ENCODE data around the gene PTGR3.
A peak's percentile ranks its signal among the peaks of the same experiment; 100 is the strongest.

PTGR3 gene

GRCh38 chr18:75209129-75209950 is at the start of gene PTGR3:
Gene PTGR3, minus strand, starts transcription at chr18:75209139. Its CDS starts 81 bp downstream, at chr18:75209058.
- Histone ChIP-seq H3K9ac (ENCODE audit: low read depth, low read length) (no peak within 1 kb of the TSS), H3K4me1 (ENCODE audit: control insufficient read depth, insufficient read depth, low read length) (peaks cover 36% of the 10 kb centered on the region), H3K27ac (ENCODE audit: low read depth, low read length) (peak within 1 kb of the TSS; percentile 66), H3K27me3 (ENCODE audit: control insufficient read depth, insufficient read depth, low read length) (peaks cover 86% of the 10 kb centered on the region), H3K4me3 (ENCODE audit: low read depth, low read length) (peak within 1 kb of the TSS; percentile 73), H3K9me3 (ENCODE audit: control insufficient read depth, insufficient read depth, low read length) (no peaks in the 10 kb centered on the region), H3K36me3 (ENCODE audit: control insufficient read depth, insufficient read depth, low read length) (no peaks in the 10 kb centered on the region)

- Histone ChIP-seq H3K36me3 (ENCODE audit: control insufficient read depth, insufficient read depth, low read length) (no peaks in the 10 kb centered on the region), H3K27me3 (ENCODE audit: control insufficient read depth, insufficient read depth, low read length) (no peaks in the 10 kb centered on the region), H3K9ac (ENCODE audit: low read depth, low read length) (no peak overlapping the region), H3K27ac (ENCODE audit: low read depth, low read length) (no peak overlapping the region), H3K9me3 (ENCODE audit: control insufficient read depth, insufficient read depth, low read length) (no peaks in the 10 kb centered on the region), H3K4me3 (ENCODE audit: low read depth, low read length) (no peak overlapping the region), H3K4me1 (ENCODE audit: control insufficient read depth, insufficient read depth, low read length) (no peaks in the 10 kb centered on the region)
Measured at GRCh38 chr18:75257605-75258004, 48.7 kb upstream of the PTGR3 start.

GRCh38 chr18:75256376-75256775 is 47.4 kb upstream of the PTGR3 start:
- no peak overlapping the region for H3K4me3 ChIP-seq (ENCODE audit: low read depth, low read length)
- no peaks in the 10 kb centered on the region for H3K4me1 ChIP-seq (ENCODE audit: control insufficient read depth, insufficient read depth, low read length)
- H3K36me3 ChIP-seq (ENCODE audit: control insufficient read depth, insufficient read depth, low read length) = no peaks in the 10 kb centered on the region
- no peak overlapping the region for H3K9ac ChIP-seq (ENCODE audit: low read depth, low read length)
- H3K27ac ChIP-seq (ENCODE audit: low read depth, low read length) = no peak overlapping the region
- no peaks in the 10 kb centered on the region for H3K9me3 ChIP-seq (ENCODE audit: control insufficient read depth, insufficient read depth, low read length)
- H3K27me3 ChIP-seq (ENCODE audit: control insufficient read depth, insufficient read depth, low read length) = no peaks in the 10 kb centered on the region

GRCh38 chr18:75255094-75255493 is 46.2 kb upstream of the PTGR3 start:
- H3K9ac ChIP-seq (ENCODE audit: low read depth, low read length) = no peak overlapping the region
- H3K27ac ChIP-seq (ENCODE audit: low read depth, low read length) = no peak overlapping the region
- H3K27me3 ChIP-seq (ENCODE audit: control insufficient read depth, insufficient read depth, low read length) = no peaks in the 10 kb centered on the region
- no peaks in the 10 kb centered on the region for H3K4me1 ChIP-seq (ENCODE audit: control insufficient read depth, insufficient read depth, low read length)
- no peaks in the 10 kb centered on the region for H3K9me3 ChIP-seq (ENCODE audit: control insufficient read depth, insufficient read depth, low read length)
- H3K36me3 ChIP-seq (ENCODE audit: control insufficient read depth, insufficient read depth, low read length) = no peaks in the 10 kb centered on the region
- no peak overlapping the region for H3K4me3 ChIP-seq (ENCODE audit: low read depth, low read length)

GRCh38 chr18:75253784-75254183 is 44.8 kb upstream of the PTGR3 start:
- Histone ChIP-seq H3K27ac (ENCODE audit: low read depth, low read length) (no peak overlapping the region), H3K9me3 (ENCODE audit: control insufficient read depth, insufficient read depth, low read length) (no peaks in the 10 kb centered on the region), H3K36me3 (ENCODE audit: control insufficient read depth, insufficient read depth, low read length) (no peaks in the 10 kb centered on the region), H3K27me3 (ENCODE audit: control insufficient read depth, insufficient read depth, low read length) (no peaks in the 10 kb centered on the region), H3K4me3 (ENCODE audit: low read depth, low read length) (no peak overlapping the region), H3K4me1 (ENCODE audit: control insufficient read depth, insufficient read depth, low read length) (no peaks in the 10 kb centered on the region), H3K9ac (ENCODE audit: low read depth, low read length) (no peak overlapping the region)

- H3K4me1 ChIP-seq (ENCODE audit: control insufficient read depth, insufficient read depth, low read length) = no peaks in the 10 kb centered on the region
Measured at GRCh38 chr18:75253043-75253442, 44.1 kb upstream of the PTGR3 start.

GRCh38 chr18:75252136-75252535 is 43.2 kb upstream of the PTGR3 start:
- H3K27ac ChIP-seq (ENCODE audit: low read depth, low read length) = no peak overlapping the region
- H3K36me3 ChIP-seq (ENCODE audit: control insufficient read depth, insufficient read depth, low read length) = no peaks in the 10 kb centered on the region
- no peak overlapping the region for H3K4me3 ChIP-seq (ENCODE audit: low read depth, low read length)
- H3K27me3 ChIP-seq (ENCODE audit: control insufficient read depth, insufficient read depth, low read length) = no peaks in the 10 kb centered on the region
- H3K9ac ChIP-seq (ENCODE audit: low read depth, low read length) = no peak overlapping the region
- no peaks in the 10 kb centered on the region for H3K4me1 ChIP-seq (ENCODE audit: control insufficient read depth, insufficient read depth, low read length)
- no peaks in the 10 kb centered on the region for H3K9me3 ChIP-seq (ENCODE audit: control insufficient read depth, insufficient read depth, low read length)

More at GRCh38 chr18:75253043-75253442, 44.1 kb upstream of the PTGR3 start:
- Histone ChIP-seq H3K36me3 (ENCODE audit: control insufficient read depth, insufficient read depth, low read length) (no peaks in the 10 kb centered on the region), H3K27ac (ENCODE audit: low read depth, low read length) (no peak overlapping the region), H3K9ac (ENCODE audit: low read depth, low read length) (no peak overlapping the region), H3K9me3 (ENCODE audit: control insufficient read depth, insufficient read depth, low read length) (no peaks in the 10 kb centered on the region), H3K27me3 (ENCODE audit: control insufficient read depth, insufficient read depth, low read length) (no peaks in the 10 kb centered on the region), H3K4me3 (ENCODE audit: low read depth, low read length) (no peak overlapping the region)

- H3K27ac ChIP-seq (ENCODE audit: low read depth, low read length) = no peak overlapping the region
- H3K4me1 ChIP-seq (ENCODE audit: control insufficient read depth, insufficient read depth, low read length) = no peaks in the 10 kb centered on the region
- H3K36me3 ChIP-seq (ENCODE audit: control insufficient read depth, insufficient read depth, low read length) = no peaks in the 10 kb centered on the region
- no peaks in the 10 kb centered on the region for H3K9me3 ChIP-seq (ENCODE audit: control insufficient read depth, insufficient read depth, low read length)
- H3K9ac ChIP-seq (ENCODE audit: low read depth, low read length) = no peak overlapping the region
- no peaks in the 10 kb centered on the region for H3K27me3 ChIP-seq (ENCODE audit: control insufficient read depth, insufficient read depth, low read length)
- no peak overlapping the region for H3K4me3 ChIP-seq (ENCODE audit: low read depth, low read length)
Measured at GRCh38 chr18:75251466-75251865, 42.5 kb upstream of the PTGR3 start.

- no peak overlapping the region for H3K4me3 ChIP-seq (ENCODE audit: low read depth, low read length)
- H3K9ac ChIP-seq (ENCODE audit: low read depth, low read length) = no peak overlapping the region
- H3K27ac ChIP-seq (ENCODE audit: low read depth, low read length) = no peak overlapping the region
- H3K9me3 ChIP-seq (ENCODE audit: control insufficient read depth, insufficient read depth, low read length) = no peaks in the 10 kb centered on the region
- H3K36me3 ChIP-seq (ENCODE audit: control insufficient read depth, insufficient read depth, low read length) = no peaks in the 10 kb centered on the region
- no peaks in the 10 kb centered on the region for H3K4me1 ChIP-seq (ENCODE audit: control insufficient read depth, insufficient read depth, low read length)
- H3K27me3 ChIP-seq (ENCODE audit: control insufficient read depth, insufficient read depth, low read length) = no peaks in the 10 kb centered on the region
Measured at GRCh38 chr18:75250471-75250821, 41.5 kb upstream of the PTGR3 start.

- H3K27me3 ChIP-seq (ENCODE audit: control insufficient read depth, insufficient read depth, low read length) = no peaks in the 10 kb centered on the region
- no peaks in the 10 kb centered on the region for H3K4me1 ChIP-seq (ENCODE audit: control insufficient read depth, insufficient read depth, low read length)
- H3K36me3 ChIP-seq (ENCODE audit: control insufficient read depth, insufficient read depth, low read length) = no peaks in the 10 kb centered on the region
- H3K9ac ChIP-seq (ENCODE audit: low read depth, low read length) = no peak overlapping the region
- H3K4me3 ChIP-seq (ENCODE audit: low read depth, low read length) = no peak overlapping the region
- H3K9me3 ChIP-seq (ENCODE audit: control insufficient read depth, insufficient read depth, low read length) = no peaks in the 10 kb centered on the region
- no peak overlapping the region for H3K27ac ChIP-seq (ENCODE audit: low read depth, low read length)
Measured at GRCh38 chr18:75249672-75250470, 40.9 kb upstream of the PTGR3 start.

- Histone ChIP-seq H3K36me3 (ENCODE audit: control insufficient read depth, insufficient read depth, low read length) (no peaks in the 10 kb centered on the region), H3K4me1 (ENCODE audit: control insufficient read depth, insufficient read depth, low read length) (no peaks in the 10 kb centered on the region), H3K9me3 (ENCODE audit: control insufficient read depth, insufficient read depth, low read length) (no peaks in the 10 kb centered on the region), H3K27me3 (ENCODE audit: control insufficient read depth, insufficient read depth, low read length) (no peaks in the 10 kb centered on the region), H3K9ac (ENCODE audit: low read depth, low read length) (no peak overlapping the region), H3K4me3 (ENCODE audit: low read depth, low read length) (no peak overlapping the region), H3K27ac (ENCODE audit: low read depth, low read length) (no peak overlapping the region)
Measured at GRCh38 chr18:75249175-75249518, 40.2 kb upstream of the PTGR3 start.

Data from HUES48 (cell line).